GM21526 (cell line): Measurements from ENCODE around the gene WDR73.
A peak's percentile ranks its signal among the peaks of the same experiment; 100 is the strongest.
"Not testable (repeated sequence)": the region's sequence is repeated elsewhere in the genome, so short reads cannot be mapped to it uniquely, and the experiment has no call there.

Experiments
- ATAC-seq: cut with Tn5 transposase; IDR thresholded peaks from one replicate; pipeline ENCODE4 v1.9.1; 2021; ENCODE audit warnings: moderate library complexity; ENCODE audit not compliant: unreplicated experiment, low FRiP score

WDR73 gene

GRCh38 chr15:84653910-84654688 is at the start of gene WDR73:
Gene WDR73 (minus strand): TSS chr15:84654283. CDS start chr15:84654274, 9 bp downstream.
- ATAC-seq, result peak; percentile 78

- ATAC-seq, result no peak
These were observed 49.7 kb upstream of the WDR73 start for GRCh38 chr15:84703808-84704207.

GRCh38 chr15:84702961-84703482 is 48.9 kb upstream of the WDR73 start:
- no peak for ATAC-seq

GRCh38 chr15:84699538-84700191 is 45.6 kb upstream of the WDR73 start:
- no peak for ATAC-seq

- no peak for ATAC-seq
These were observed 43.3 kb upstream of the WDR73 start for GRCh38 chr15:84697236-84697990.

GRCh38 chr15:84696757-84697156 is 42.7 kb upstream of the WDR73 start:
- ATAC-seq, result no peak

- no peak for ATAC-seq
These were observed 36.3 kb upstream of the WDR73 start for GRCh38 chr15:84690342-84690741.

- no peak for ATAC-seq
These were observed 35.8 kb upstream of the WDR73 start for GRCh38 chr15:84689858-84690257.

GRCh38 chr15:84686446-84686845 is 32.4 kb upstream of the WDR73 start:
- not testable (repeated sequence) for ATAC-seq

- ATAC-seq, result no peak
These were observed 31.2 kb upstream of the WDR73 start for GRCh38 chr15:84685304-84685703.

GRCh38 chr15:84684092-84684491 is 30.0 kb upstream of the WDR73 start:
- no peak for ATAC-seq

- no peak for ATAC-seq
These were observed 27.7 kb upstream of the WDR73 start for GRCh38 chr15:84681831-84682230.

GRCh38 chr15:84671211-84671610 is 17.1 kb upstream of the WDR73 start:
- no peak for ATAC-seq

- ATAC-seq, result no peak
These were observed 15.6 kb upstream of the WDR73 start for GRCh38 chr15:84669726-84670125.

GRCh38 chr15:84668221-84668982 is 14.3 kb upstream of the WDR73 start:
- no peak for ATAC-seq

- ATAC-seq, result no peak
These were observed 12.3 kb upstream of the WDR73 start for GRCh38 chr15:84666373-84666772.

GRCh38 chr15:84661001-84661400 is 6.9 kb upstream of the WDR73 start:
- no peak for ATAC-seq

- no peak for ATAC-seq
These were observed 6.1 kb upstream of the WDR73 start for GRCh38 chr15:84659904-84660781.

- ATAC-seq, result no peak
These were observed 4.8 kb upstream of the WDR73 start for GRCh38 chr15:84658788-84659411.
